Endometrium (tissue), 2 donors: ENCODE data around the gene LRRC4B.
"Not testable (repeated sequence)": the region's sequence is repeated elsewhere in the genome, so short reads cannot be mapped to it uniquely, and the experiment has no call there.

Experiments
- FAIRE-seq: peaks from 2 replicates; lab custom pipeline; 2012; peaks lifted over from hg19 to GRCh38; lab: Jason Lieb, UNC
- donor health status: control.
- donor health status: control.

LRRC4B gene

DNA sequence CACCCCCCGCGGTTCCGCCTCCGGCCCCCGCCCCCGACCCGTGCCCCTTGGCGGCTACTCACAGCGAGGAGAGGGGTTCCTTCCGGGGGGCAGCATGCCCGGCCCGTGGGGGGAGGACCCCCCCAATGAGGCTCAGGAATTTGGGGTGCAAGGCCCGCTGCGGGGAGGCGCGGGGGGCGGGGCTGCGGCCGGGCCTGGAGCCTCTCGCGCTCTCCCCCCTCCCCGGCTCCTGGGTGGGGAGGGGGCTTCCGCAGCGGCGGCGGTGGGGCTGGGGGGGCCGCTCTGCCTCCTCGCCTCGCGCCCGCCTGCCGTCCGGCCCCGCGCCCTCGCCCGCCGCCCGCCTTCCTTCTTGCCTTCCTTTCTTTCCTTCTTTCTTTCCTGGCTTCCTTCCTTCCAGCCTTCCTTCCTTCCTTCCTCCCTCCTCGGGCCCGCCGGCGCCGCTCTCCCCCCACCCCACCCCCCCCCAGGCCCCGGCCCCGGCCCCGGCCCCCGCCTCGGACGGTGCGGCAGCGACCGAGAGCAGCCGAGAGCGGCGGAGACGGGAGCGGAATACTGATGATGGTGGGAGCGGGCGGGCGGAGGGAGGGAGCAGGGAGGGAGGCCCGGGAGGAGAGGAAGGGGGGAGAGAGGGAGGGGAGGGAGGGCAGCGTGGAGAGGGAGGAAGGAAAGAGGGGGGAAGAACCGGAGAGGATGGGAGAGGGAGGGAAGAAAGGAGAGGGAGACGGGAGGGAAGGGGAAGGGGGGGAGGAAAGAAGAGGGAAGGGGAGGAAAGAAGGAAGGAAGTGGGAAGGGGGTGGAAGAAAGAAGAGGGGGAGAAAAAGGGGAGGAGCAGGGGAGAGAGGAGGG lies at the start of gene LRRC4B:
LRRC4B (minus strand) TSS at position 554 of the 846 bp plus-strand sequence. CDS start 19,597 bp downstream, outside the sequence.
- no peak for FAIRE-seq

DNA sequence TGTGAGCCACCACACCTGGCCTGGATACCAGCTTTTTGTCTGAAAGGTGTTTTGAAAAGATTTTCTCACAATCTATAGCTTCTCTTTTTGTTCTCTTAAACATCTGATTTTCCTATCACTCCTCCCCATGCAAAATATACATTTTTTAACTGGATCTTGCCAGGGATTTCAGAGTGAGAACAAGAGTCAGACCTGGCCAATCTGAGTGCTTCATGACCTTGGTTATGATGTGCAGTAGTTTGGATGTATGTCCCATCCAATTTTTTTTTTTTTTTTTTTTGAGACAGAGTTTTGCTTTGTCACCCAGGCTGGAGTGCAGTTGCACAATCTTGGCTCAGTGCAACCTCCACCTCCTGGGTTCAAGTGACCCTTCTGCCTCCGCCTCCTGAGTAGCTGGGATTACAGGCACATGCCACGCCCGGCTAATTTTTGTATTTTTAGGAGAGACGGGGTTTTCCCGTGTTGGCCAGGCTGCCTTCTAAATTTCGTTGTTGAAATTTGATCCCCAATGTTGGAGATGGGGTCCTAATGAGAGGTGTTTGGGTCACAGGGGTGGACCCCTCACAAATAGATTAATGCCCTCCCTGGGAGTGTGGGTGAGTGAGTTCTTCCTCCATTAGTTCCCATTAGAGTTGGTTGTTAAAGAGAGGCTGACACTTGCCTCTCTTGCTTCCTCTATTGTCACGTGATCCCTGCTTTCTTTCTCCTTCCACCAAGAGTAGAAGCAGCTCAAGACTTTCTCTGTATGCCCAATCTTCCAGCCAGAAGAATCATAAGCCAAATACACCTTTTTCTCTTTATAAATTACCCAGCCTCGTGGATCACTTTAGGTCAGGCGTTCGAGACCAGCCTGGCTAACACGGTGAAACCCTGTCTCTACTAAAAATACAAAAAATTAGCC lies 44.5 kb upstream of the LRRC4B start:
- not testable (repeated sequence) for FAIRE-seq

GRCh38 chr19:50607874-50608785 lies 39.9 kb upstream of the LRRC4B start:
- no peak for FAIRE-seq

- no peak for FAIRE-seq
Observed at GRCh38 chr19:50607388-50607787, 39.2 kb upstream of the LRRC4B start.

DNA sequence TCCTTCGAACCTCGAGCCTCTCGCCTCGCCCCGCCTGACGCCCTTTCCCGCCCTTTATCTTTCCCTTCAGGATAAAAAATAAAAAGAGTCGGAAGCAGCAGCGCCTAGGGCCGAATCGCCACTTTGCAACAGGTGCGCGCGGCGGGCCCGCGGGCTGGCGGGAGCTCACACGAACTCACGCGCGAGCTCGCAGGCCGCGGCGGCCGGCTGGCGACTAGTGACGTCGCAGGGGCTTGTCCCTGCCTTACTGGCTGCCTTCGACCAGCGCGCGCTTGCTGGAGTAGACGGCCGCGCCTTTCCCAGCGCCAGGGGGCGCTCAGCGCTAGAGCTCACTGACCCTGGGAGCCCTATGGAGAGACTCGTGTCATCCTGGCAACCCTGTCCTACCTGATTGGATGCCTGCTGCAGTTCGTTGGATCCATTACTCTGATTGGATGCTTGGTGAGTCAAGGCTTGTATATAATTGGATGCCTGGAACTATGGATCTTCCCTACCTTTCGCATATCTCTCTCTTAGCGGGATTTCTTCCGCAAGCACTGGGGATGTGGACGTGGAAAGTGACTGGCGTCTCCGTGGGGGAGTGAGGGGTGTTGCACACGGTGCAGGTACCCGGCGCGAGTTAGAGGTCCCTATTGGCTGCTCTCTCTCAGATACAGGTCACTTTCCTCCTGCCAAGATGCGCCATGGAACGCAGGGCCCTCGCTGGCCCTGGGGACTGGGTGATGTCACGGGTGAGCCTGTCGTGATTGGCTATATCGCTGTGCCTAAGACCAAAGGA lies 38.0 kb upstream of the LRRC4B start:
- FAIRE-seq, result not testable (repeated sequence)

DNA sequence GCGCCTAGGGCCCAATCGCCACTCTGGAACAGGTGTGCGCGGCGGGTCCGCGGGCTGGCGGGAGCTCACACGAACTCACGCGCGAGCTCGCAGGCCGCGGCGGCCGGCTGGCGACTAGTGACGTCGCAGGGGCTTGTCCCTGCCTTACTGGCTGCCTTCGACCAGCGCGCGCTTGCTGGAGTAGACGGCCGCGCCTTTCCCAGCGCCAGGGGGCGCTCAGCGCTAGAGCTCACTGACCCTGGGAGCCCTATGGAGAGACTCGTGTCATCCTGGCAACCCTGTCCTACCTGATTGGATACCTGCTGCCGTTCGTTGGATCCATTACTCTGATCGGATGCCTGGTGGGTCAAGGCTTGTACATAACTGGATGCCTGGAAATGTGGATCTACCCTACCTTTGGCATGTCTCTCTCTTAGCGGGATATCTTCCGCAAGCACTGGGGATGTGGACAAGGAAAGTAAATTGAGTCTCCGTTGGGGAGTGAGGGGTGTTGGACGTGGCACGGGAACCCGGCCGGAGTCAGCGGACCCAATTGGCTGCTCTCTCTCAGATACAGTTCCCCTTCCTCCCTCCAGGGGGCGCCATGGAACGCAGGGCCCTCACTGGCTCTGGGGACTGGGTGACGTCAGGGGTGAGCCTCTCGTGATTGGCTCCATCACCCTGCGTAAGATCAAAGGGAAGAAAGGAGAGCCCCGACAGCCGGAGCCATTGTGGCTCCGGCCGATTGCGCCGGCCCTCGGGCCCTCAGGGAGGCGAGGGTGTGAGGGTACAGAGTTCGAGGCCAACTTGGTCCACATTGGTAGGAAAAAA lies 36.2 kb upstream of the LRRC4B start:
- FAIRE-seq, result not testable (repeated sequence)

- no peak for FAIRE-seq
Observed at GRCh38 chr19:50602935-50603334, 34.7 kb upstream of the LRRC4B start.

- no peak for FAIRE-seq
Observed at GRCh38 chr19:50602496-50602895, 34.3 kb upstream of the LRRC4B start.

DNA sequence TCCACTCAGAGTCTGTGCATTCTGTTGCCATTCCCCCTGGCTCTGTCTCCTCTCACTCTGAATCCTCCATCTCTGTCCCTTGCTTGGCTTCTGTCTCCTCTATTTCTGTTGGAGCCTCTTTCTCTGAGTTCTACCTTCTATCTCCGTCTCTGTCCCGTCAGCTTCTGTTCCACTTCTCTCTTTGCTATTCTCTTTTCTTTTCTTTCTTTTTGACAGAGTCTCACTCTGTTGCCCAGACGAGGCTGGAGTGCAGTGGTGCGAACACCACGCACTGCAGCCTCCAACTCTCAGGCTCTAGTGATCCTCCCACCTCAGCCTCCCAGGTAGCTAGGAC lies 33.8 kb upstream of the LRRC4B start:
- FAIRE-seq, result no peak

GRCh38 chr19:50601407-50602088 lies 33.3 kb upstream of the LRRC4B start:
- no peak for FAIRE-seq

- FAIRE-seq, result no peak
Observed at GRCh38 chr19:50599427-50599826, 31.2 kb upstream of the LRRC4B start.

DNA sequence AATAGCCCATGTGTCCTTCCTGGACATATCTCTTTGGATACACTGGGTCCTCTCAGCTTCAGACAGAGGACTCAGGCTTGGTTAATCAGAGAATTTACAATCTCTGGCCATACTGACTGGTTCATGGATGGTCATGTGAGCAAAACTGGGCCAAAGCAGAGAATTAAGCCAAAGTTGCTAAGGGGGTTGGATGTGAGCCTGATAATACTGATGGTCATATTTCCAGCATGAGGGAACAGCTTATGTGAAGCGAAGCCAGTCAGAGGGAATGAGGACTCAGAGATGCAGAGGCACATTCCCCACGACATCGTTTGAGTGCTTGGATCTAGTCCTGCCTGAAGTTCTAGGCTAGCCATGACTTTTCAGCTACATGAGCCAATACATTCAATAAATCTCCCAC lies 22.0 kb upstream of the LRRC4B start:
- no peak for FAIRE-seq

- FAIRE-seq, result not testable (repeated sequence)
Observed at GRCh38 chr19:50581795-50582660, 13.8 kb upstream of the LRRC4B start.

DNA sequence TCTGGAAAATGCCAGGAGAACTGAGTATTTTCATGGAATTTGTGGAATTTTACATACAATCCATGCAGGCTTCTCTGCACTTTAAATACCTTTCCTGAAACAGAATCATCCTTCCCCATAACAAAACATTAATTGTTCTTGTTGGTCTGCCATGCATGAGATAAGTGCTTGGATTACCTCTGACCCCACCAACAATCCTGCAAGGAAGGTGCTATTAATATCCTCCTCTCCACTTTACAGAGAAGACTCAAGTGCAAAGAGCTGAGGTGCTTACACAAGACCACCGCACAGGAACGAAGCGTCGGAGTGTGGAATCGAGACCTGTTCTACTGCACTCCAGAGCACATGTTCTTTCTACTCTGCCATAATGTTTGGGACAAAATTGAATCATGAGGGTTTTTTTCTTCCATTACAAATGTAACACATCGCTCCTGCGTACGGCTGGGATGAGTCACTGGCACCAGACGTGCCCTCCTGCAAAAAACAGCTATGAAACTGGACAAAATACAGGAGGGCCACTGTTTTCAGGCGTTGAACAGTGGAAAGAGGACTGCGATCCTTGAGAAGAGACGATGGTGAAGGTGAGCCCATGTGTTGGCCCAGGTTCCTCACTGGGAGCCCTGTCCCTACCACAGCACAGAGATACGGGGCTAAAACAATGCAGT lies 12.9 kb upstream of the LRRC4B start:
- FAIRE-seq, result no peak

- no peak for FAIRE-seq
Observed at GRCh38 chr19:50580240-50580639, 12.0 kb upstream of the LRRC4B start.

DNA sequence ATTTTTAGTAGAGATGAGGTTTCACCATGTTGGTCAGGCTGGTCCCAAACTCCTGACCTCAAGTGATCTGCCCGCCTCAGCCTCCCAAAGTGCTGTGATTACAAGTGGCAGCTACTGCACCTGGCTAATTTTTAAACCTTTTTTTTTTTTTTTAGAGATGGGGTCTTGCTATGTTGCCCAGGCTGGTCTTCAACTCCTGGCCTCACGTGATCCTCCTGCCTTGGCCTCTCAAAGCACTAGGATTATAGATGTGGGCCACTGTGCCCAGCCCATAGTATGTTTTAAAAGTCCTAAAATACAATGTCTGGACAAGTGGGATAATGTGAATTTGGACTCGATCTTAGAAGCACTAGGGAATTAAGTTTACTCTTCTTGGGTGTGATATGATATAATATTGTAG lies 8.5 kb upstream of the LRRC4B start:
- not testable (repeated sequence) for FAIRE-seq

GRCh38 chr19:50573741-50574461 lies 5.7 kb upstream of the LRRC4B start:
- no peak for FAIRE-seq

- FAIRE-seq, result no peak
Observed at GRCh38 chr19:50570997-50571396, 2.8 kb upstream of the LRRC4B start.
